H1 (cell line): ENCODE results near the gene MRI1. TPM values are rescaled to one million over a fixed set of nuclear protein-coding genes. Genes with fewer than 3 reads are reported as not detected.

Experiments
- CTCF ChIA-PET: fragments of 300-600 bp; sonication (Branson Sonifier 250); formaldehyde crosslinking; loops from one replicate; lab custom pipeline; 2021; ENCODE audit not compliant: partially characterized antibody; lab: Charles Lee
- POLR2A ChIA-PET: fragments of 300-600 bp; sonication (Branson Sonifier 250); formaldehyde crosslinking; loops from one replicate; lab custom pipeline; 2021; ENCODE audit warnings: inconsistent platforms; ENCODE audit not compliant: partially characterized antibody; lab: Charles Lee
- DNase-seq, 2 experiments: peaks; one replicate each; pipeline versions ENCODE4 v3.0.0 to v3.0.0-alpha.2; 2010 to 2022; ENCODE audit warnings: low spot score in 2 of 2, low read depth in 1 of 2, mixed read lengths in 1 of 2
- FAIRE-seq: peaks from 2 replicates; lab custom pipeline; 2011; peaks lifted over from hg19 to GRCh38; lab: Jason Lieb, UNC
- H2AFZ ChIP-seq: 2 replicates; pipeline ENCODE4 v1.8.1; 2012; ENCODE audit warnings: low read length, inconsistent platforms
- H2AK5ac ChIP-seq: 2 replicates; pipeline ENCODE4 v1.6.1; 2013; ENCODE audit warnings: low read depth, low read length
- H2BK120ac ChIP-seq: replicated peaks from 2 replicates; pipeline ENCODE3; 2013; ENCODE audit warnings: low read depth, low read length, inconsistent platforms
- H2BK12ac ChIP-seq: 2 replicates; pipeline ENCODE4 v1.6.1; 2013; ENCODE audit warnings: low read depth, low read length
- H2BK15ac ChIP-seq: 2 replicates; pipeline ENCODE4 v1.6.1; 2013; ENCODE audit warnings: low read length
- H2BK20ac ChIP-seq: 2 replicates; pipeline ENCODE4 v1.6.1; 2013; ENCODE audit warnings: low read length
- H2BK5ac ChIP-seq: 2 replicates; pipeline ENCODE4 v1.6.1; 2013; ENCODE audit warnings: low read depth, low read length
- H3K14ac ChIP-seq: 2 replicates; pipeline ENCODE4 v1.6.1; 2013; ENCODE audit warnings: inconsistent platforms; ENCODE audit not compliant: insufficient read length
- H3K18ac ChIP-seq: 2 replicates; pipeline ENCODE4 v1.6.1; 2013; ENCODE audit warnings: low read length; ENCODE audit errors: extremely low read depth
- H3K23ac ChIP-seq: 2 replicates; pipeline ENCODE4 v1.6.1; 2013; ENCODE audit warnings: inconsistent platforms; ENCODE audit not compliant: insufficient read length
- H3K23me2 ChIP-seq: 2 replicates; pipeline ENCODE4 v1.6.1; 2013; ENCODE audit warnings: low read depth, low read length
- H3K27ac ChIP-seq: 2 replicates; pipeline ENCODE4 v1.6.1; 2011; ENCODE audit warnings: low read depth, low read length, inconsistent platforms
- H3K27me3 ChIP-seq, 4 experiments: replicated peaks in 1 of 4; 1 replicate in 1 of 4; 2 replicates in 3 of 4; pipeline versions ENCODE4 v1.6.1 to v1.8.1; 2011 to 2013; ENCODE audit warnings: low read length in 3 of 4, mild to moderate bottlenecking in 3 of 4, inconsistent platforms in 2 of 4, mixed read lengths in 2 of 4, moderate library complexity in 1 of 4; ENCODE audit not compliant: control insufficient read depth in 3 of 4, insufficient read depth in 3 of 4; ENCODE audit errors: extremely low read depth in 1 of 4
- H3K36me3 ChIP-seq, 4 experiments: 2 replicates each; pipeline versions ENCODE4 v1.6.1 to v1.8.1; 2011 to 2013; ENCODE audit warnings: mild to moderate bottlenecking in 4 of 4, low read length in 3 of 4, moderate library complexity in 2 of 4, control low read depth in 1 of 4, inconsistent platforms in 1 of 4; ENCODE audit not compliant: insufficient read depth in 4 of 4, control insufficient read depth in 2 of 4
- H3K4ac ChIP-seq: replicated peaks from 2 replicates; pipeline ENCODE3; 2013; ENCODE audit warnings: low read length, low read depth, mixed read lengths, inconsistent platforms; ENCODE audit not compliant: insufficient read length
- H3K4me1 ChIP-seq, 4 experiments: replicated peaks in 1 of 4; 1 replicate in 1 of 4; 2 replicates in 3 of 4; pipeline versions ENCODE4 v1.6.1 to v1.8.1; 2011 to 2013; ENCODE audit warnings: low read length in 3 of 4, inconsistent platforms in 2 of 4, mixed read lengths in 1 of 4; ENCODE audit not compliant: insufficient read depth in 4 of 4, control insufficient read depth in 3 of 4
- H3K4me2 ChIP-seq, 2 experiments: 2 replicates each; pipeline versions ENCODE4 v1.6.1 to v1.8.1; 2011 to 2013; ENCODE audit warnings: low read depth in 2 of 2, low read length in 2 of 2, control low read depth in 1 of 2, inconsistent platforms in 1 of 2, mild to moderate bottlenecking in 1 of 2; ENCODE audit not compliant: insufficient read depth in 1 of 2
- H3K4me3 ChIP-seq, 4 experiments: fragments of 200-600, 300-600 bp in 1 of 4; sonication (generic), shearing (Covaris generic), sonication (Bioruptor Twin) in 1 of 4; 2 replicates each; pipeline versions ENCODE4 v1.5.1 to v1.8.1; 2011 to 2016; ENCODE audit warnings: low read length in 4 of 4, low read depth in 3 of 4, control low read depth in 2 of 4, inconsistent platforms in 2 of 4, mild to moderate bottlenecking in 2 of 4, mixed read lengths in 1 of 4, moderate library complexity in 1 of 4; ENCODE audit not compliant: insufficient read depth in 2 of 4; ENCODE audit errors: extremely low read depth in 1 of 4
- H3K56ac ChIP-seq: replicated peaks from 2 replicates; pipeline ENCODE3; 2013; ENCODE audit warnings: low read depth, mild to moderate bottlenecking, mixed read lengths, low read length, inconsistent platforms; ENCODE audit not compliant: insufficient read length
- H3K79me1 ChIP-seq: 2 replicates; pipeline ENCODE4 v1.6.1; 2013; ENCODE audit warnings: low read depth, low read length, control low read depth
- H3K79me2 ChIP-seq, 2 experiments: 2 replicates each; pipeline versions ENCODE4 v1.6.1 to v1.8.1; 2012 to 2013; ENCODE audit warnings: low read length in 2 of 2, mild to moderate bottlenecking in 2 of 2, inconsistent platforms in 1 of 2; ENCODE audit not compliant: insufficient read depth in 2 of 2, control insufficient read depth in 1 of 2
- H3K9ac ChIP-seq, 4 experiments: replicated peaks in 1 of 4; 1 replicate in 1 of 4; 2 replicates in 3 of 4; pipeline versions ENCODE4 v1.6.1 to v1.8.1; 2011 to 2013; ENCODE audit warnings: low read depth in 3 of 4, low read length in 3 of 4, control low read depth in 2 of 4, mild to moderate bottlenecking in 2 of 4, moderate library complexity in 2 of 4, inconsistent platforms in 1 of 4; ENCODE audit errors: extremely low read depth in 1 of 4
- H3K9me3 ChIP-seq, 2 experiments: 2 replicates each; pipeline versions ENCODE4 v1.6.1 to v1.8.1; 2012 to 2013; ENCODE audit warnings: mild to moderate bottlenecking in 2 of 2, moderate library complexity in 2 of 2, control low read depth in 1 of 2, inconsistent platforms in 1 of 2, low read depth in 1 of 2, low read length in 1 of 2, mixed read lengths in 1 of 2; ENCODE audit not compliant: insufficient read depth in 2 of 2
- H4K20me1 ChIP-seq, 2 experiments: replicated peaks in 1 of 2; 2 replicates each; pipeline versions ENCODE3 to v1.8.1; 2011 to 2013; ENCODE audit warnings: inconsistent platforms in 2 of 2, low read length in 2 of 2, mild to moderate bottlenecking in 1 of 2; ENCODE audit not compliant: insufficient read depth in 2 of 2, control insufficient read depth in 1 of 2
- H4K5ac ChIP-seq: 2 replicates; pipeline ENCODE4 v1.6.1; 2013; ENCODE audit warnings: low read length, low read depth, mixed read lengths, inconsistent platforms; ENCODE audit not compliant: insufficient read length
- H4K8ac ChIP-seq: 2 replicates; pipeline ENCODE4 v1.8.0; 2013; ENCODE audit warnings: mild to moderate bottlenecking, moderate library complexity, low read length, inconsistent platforms; ENCODE audit not compliant: insufficient read depth; ENCODE audit errors: extremely low read depth
- H4K91ac ChIP-seq: replicated peaks from 2 replicates; pipeline ENCODE3; 2013; ENCODE audit warnings: low read length, mixed read lengths, inconsistent platforms; ENCODE audit not compliant: insufficient read length
- ATF2 ChIP-seq: IDR thresholded peaks from 2 replicates; pipeline ENCODE4 v1.6.1; 2012; ENCODE audit warnings: low read length, inconsistent platforms
- NANOG ChIP-seq: IDR thresholded peaks from 2 replicates; pipeline ENCODE4 v1.6.1; 2011; ENCODE audit warnings: low read length, low read depth, mild to moderate bottlenecking, inconsistent platforms; ENCODE audit not compliant: insufficient read depth, poor library complexity, severe bottlenecking
- PHF8 ChIP-seq: fragments of 200-600 bp; sonication (generic); conservative IDR thresholded peaks from 2 replicates; pipeline ENCODE4 v1.7.1; 2012; ENCODE audit warnings: low read depth, mild to moderate bottlenecking, inconsistent platforms, low read length, moderate library complexity
- POLR2A ChIP-seq, 2 experiments: IDR thresholded peaks; 1 replicate in 1 of 2; 2 replicates in 1 of 2; pipeline ENCODE4 v1.6.1; 2011; ENCODE audit warnings: low read depth in 2 of 2, low read length in 2 of 2, mild to moderate bottlenecking in 2 of 2; ENCODE audit errors: control extremely low read depth in 1 of 2
- POLR2AphosphoS5 ChIP-seq: IDR thresholded peaks from 2 replicates; pipeline ENCODE4 v1.6.1; 2011; ENCODE audit warnings: low read depth, low read length
- SP2 ChIP-seq: IDR thresholded peaks from 2 replicates; pipeline ENCODE4 v1.6.1; 2012; ENCODE audit warnings: mild to moderate bottlenecking, low read length, inconsistent platforms
- SP4 ChIP-seq: IDR thresholded peaks from 2 replicates; pipeline ENCODE4 v1.6.1; 2012; ENCODE audit warnings: low read length, inconsistent platforms
- TCF12 ChIP-seq: IDR thresholded peaks from 2 replicates; pipeline ENCODE4 v1.6.1; 2011; ENCODE audit warnings: low read depth, mild to moderate bottlenecking, low read length
- TEAD4 ChIP-seq: IDR thresholded peaks from 2 replicates; pipeline ENCODE4 v1.6.1; 2012; ENCODE audit warnings: low read depth, low read length, inconsistent platforms, mixed read lengths
- WGBS, 2 experiments: shearing (Covaris generic) in 1 of 2; methylation state at CpG; one replicate each; pipeline versions ENCODE4 v1.1.6 to v1.1.7; 2013 to 2015; ENCODE audit warnings: low lambda C conversion rate in 2 of 2, mixed read lengths in 2 of 2, inconsistent platforms in 1 of 2, low coverage in 1 of 2, missing lambda C conversion rate in 1 of 2; ENCODE audit not compliant: insufficient replicate concordance in 2 of 2, insufficient coverage in 1 of 2, insufficient read length in 1 of 2; ENCODE audit errors: extremely low coverage in 1 of 2, missing lambda C conversion rate in 1 of 2; 5-methylcytosine and 5-hydroxymethylcytosine counted together
- polyA plus RNA-seq, 7 experiments: library from polyadenylated mRNA; depleted of rRNA in 3 of 7; stranded (reverse) in 5 of 7; unstranded in 2 of 7; fragments of >200 nt in 5 of 7; fragments of 200-250 nt in 2 of 7; gene quantifications; 1 replicate in 5 of 7; 2 replicates in 1 of 7; 4 replicates in 1 of 7; pipeline versions ENCODE4 v1.2.1 to v1.2.3, GENCODE V29; 2011 to 2013; ENCODE audit warnings: missing spikeins in 2 of 7, mixed read lengths in 2 of 7
- total RNA-seq: library from RNA; stranded (reverse); fragmentation: NEBNext Ultra II Directional; extraction: Animal tissue kit (Norgen Biotek cat#: 25700); gene quantifications from 2 replicates; pipeline ENCODE4 v1.2.1, GENCODE V29; 2021

MRI1 gene
- total and polyA plus RNA-seq, 2 of the 8 experiments (the other 6 are each of a cell fraction or from before 2014, with no cell fraction given), result 24.5 to 29.5 TPM

DNA sequence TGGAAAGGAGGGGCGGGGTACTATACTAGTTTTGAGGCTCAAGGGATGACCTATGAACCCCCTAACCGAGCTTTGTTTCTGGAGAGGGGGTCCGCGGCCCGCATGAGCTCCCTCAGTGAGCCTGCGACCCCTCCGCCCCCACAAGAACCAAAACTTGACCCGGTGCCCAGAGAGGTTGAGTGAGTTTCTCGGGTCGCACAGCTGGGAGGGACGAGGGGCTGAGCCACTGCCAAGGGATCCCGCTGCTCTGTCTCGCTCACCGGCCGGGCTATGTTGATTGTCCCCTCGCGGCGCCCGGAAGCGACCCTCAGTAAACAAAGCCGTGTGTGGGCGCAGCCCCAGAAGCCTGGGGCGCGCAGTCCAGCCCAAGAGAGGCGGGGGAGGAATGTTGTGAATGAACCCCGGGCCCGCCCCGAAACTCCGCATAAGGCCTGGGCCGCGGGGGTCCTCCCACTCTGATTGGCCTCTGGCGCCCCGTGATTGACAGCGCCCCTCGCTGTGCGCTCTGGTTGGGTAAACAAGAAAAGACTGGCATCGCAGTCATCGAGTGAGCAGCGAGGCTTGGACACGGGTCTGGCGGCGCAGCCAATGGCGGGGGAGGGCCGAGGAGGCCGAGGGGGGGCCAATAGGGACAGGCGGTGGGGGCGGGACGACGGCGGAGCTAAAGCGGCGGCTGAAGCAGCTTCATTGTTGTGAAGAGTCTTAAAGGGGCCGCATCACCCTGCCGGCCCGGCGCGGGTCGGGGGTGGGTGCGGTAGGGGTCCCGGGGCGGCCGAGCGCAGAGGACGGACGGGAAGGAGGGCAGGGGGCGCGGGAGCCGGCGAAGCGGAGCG is 30.7 kb downstream of the MRI1 start, which contains the start of gene ZSWIM4:
ZSWIM4 (plus strand) TSS at position 687 of the 833 bp plus-strand sequence. CDS start 206 bp downstream, outside the sequence.
- CTCF ChIA-PET, result interaction anchor here (0.5 to 5.5 kb wide), 5 partner anchors 9 to 254 kb away, joined by 3 to 42 read pairs (median 4); partner anchors contain the start of gene C19orf53
- POLR2A ChIA-PET, result interaction anchor here (0.5 to 6.7 kb wide), 17 partner anchors 10 to 1548 kb away, joined by 3 to 60 read pairs (median 5); partner anchors contain the start of gene C19orf53
- FAIRE-seq (no peak), DNase-seq (peak; percentile 97 to 99)
- H4K5ac ChIP-seq, result peak within 1 kb of the TSS; percentile 18
- peaks cover 0 to 7% (median 4%) of the 10 kb centered on the region in 4 experiments; a peak in 4 of 7 replicates for H3K4me1 ChIP-seq
- no peak within 1 kb of the TSS for H2BK20ac ChIP-seq
- peak within 1 kb of the TSS; percentile 52 for H4K91ac ChIP-seq
- peak within 1 kb of the TSS; percentile 71 to 95 (median 78) for H3K9ac ChIP-seq
- H3K79me2 ChIP-seq, result peaks cover 0 to 12% of the 10 kb centered on the region in 2 experiments; a peak in 1 of 4 replicates
- WGBS, 2 experiments, result 11% methylated on average over 26 of the region's 71 CpGs; no CpG with 5 or more reads in 1 of the 2 experiments
- peak within 1 kb of the TSS; percentile 55 for H3K4ac ChIP-seq
- H3K4me2 ChIP-seq, result peak within 1 kb of the TSS; percentile 73 to 93
- H3K9me3 ChIP-seq, result no peaks in the 10 kb centered on the region
- H2AFZ ChIP-seq, result no peak within 1 kb of the TSS
- H3K14ac ChIP-seq, result no peak within 1 kb of the TSS
- H2BK120ac ChIP-seq, result no peak within 1 kb of the TSS
- 0 out of 2 replicates have a peak within 1 kb of the TSS, but pooled peaks have one; percentile 39 for H2AK5ac ChIP-seq
- H4K20me1 ChIP-seq, result peaks cover 0 to 3% of the 10 kb centered on the region in 2 experiments
- peak within 1 kb of the TSS; percentile 59 to 81 (median 64) for H3K4me3 ChIP-seq
- peak within 1 kb of the TSS; percentile 97 for H4K8ac ChIP-seq
- peak within 1 kb of the TSS; percentile 92 for H3K27ac ChIP-seq
- peaks cover 8% of the 10 kb centered on the region; the same call in 1 of the 2 replicates for H3K23me2 ChIP-seq
- H3K23ac ChIP-seq, result no peak within 1 kb of the TSS
- peak within 1 kb of the TSS; percentile 98; the same call in 1 of the 2 replicates for H2BK12ac ChIP-seq
- peaks cover 0 to 3% (median 1%) of the 10 kb centered on the region in 4 experiments; a peak in 3 of 8 replicates for H3K36me3 ChIP-seq
- peak within 1 kb of the TSS; percentile 19 for H3K56ac ChIP-seq
- H3K79me1 ChIP-seq, result peaks cover 5% of the 10 kb centered on the region; the same call in 1 of the 2 replicates
- no peak within 1 kb of the TSS; the same call in 1 of the 2 replicates for H2BK15ac ChIP-seq
- no peaks in the 10 kb centered on the region for H3K27me3 ChIP-seq
- H2BK5ac ChIP-seq, result peak within 1 kb of the TSS; percentile 52; the same call in 1 of the 2 replicates
- no peak within 1 kb of the TSS for H3K18ac ChIP-seq
- TF ChIP-seq TCF12, result peak; percentile 88
- TF ChIP-seq SP4, result 0 out of 2 replicates have a peak, but pooled peaks have one; percentile 78
- peak; percentile 66; the same call in 1 of the 2 replicates for TF ChIP-seq TEAD4
- TF ChIP-seq SP2, result peak; percentile 94
- TF ChIP-seq POLR2AphosphoS5, result 0 out of 2 replicates have a peak, but pooled peaks have one; percentile 49
- TF ChIP-seq POLR2A (IDR thresholded peaks at IDR 0.05; ENCODE audit: control extremely low read depth in 1 of 2, low read depth in 2 of 2, low read length in 2 of 2), result peak; percentile 79 to 80
- TF ChIP-seq PHF8, result peak; percentile 18; the same call in 1 of the 2 replicates
- peak; percentile 71 for TF ChIP-seq NANOG
- peak; percentile 53; the same call in 1 of the 2 replicates for TF ChIP-seq ATF2
